ENCODE results near the gene CSNK2A1. TPM values are rescaled to one million over a fixed set of nuclear protein-coding genes. Genes with fewer than 3 reads are reported as not detected.

Gene CSNK2A1
- total RNA-seq, 1 donor from 2014 or later, result 116 TPM

- DNase-seq (peak; percentile 52), ATAC-seq (peak; percentile 32)
- intact Hi-C loops (cut with micrococcal nuclease), result no loop called here
These were observed 104.8 kb downstream of the CSNK2A1 start for GRCh38 chr20:438571-439469.

GRCh38 chr20:437787-438486, 105.7 kb downstream of the CSNK2A1 start:
- DNase-seq, result no peak
- intact Hi-C loops (cut with micrococcal nuclease), result no loop called here
- no peak for ATAC-seq

GRCh38 chr20:436476-436875, 107.1 kb downstream of the CSNK2A1 start:
- intact Hi-C loops (cut with micrococcal nuclease), result no loop called here
- DNase-seq (no peak), ATAC-seq (no peak)

- DNase-seq (no peak), ATAC-seq (no peak)
- intact Hi-C loops (cut with micrococcal nuclease), result no loop called here
These were observed 108.0 kb downstream of the CSNK2A1 start for GRCh38 chr20:435558-435957.

GRCh38 chr20:434661-435419, 108.8 kb downstream of the CSNK2A1 start:
- intact Hi-C loops (cut with micrococcal nuclease), result no loop called here
- DNase-seq (no peak), ATAC-seq (no peak)

- no peak for ATAC-seq
- intact Hi-C loops (cut with micrococcal nuclease), result no loop called here
- no peak for DNase-seq
These were observed 109.4 kb downstream of the CSNK2A1 start for GRCh38 chr20:434221-434620.

GRCh38 chr20:433300-433975, 110.2 kb downstream of the CSNK2A1 start:
- DNase-seq (no peak), ATAC-seq (peak; percentile 4)
- intact Hi-C loops (cut with micrococcal nuclease), result no loop called here

GRCh38 chr20:432677-433299, 110.8 kb downstream of the CSNK2A1 start:
- intact Hi-C loops (cut with micrococcal nuclease), result no loop called here
- DNase-seq, result no peak

GRCh38 chr20:432208-432607, 111.4 kb downstream of the CSNK2A1 start:
- intact Hi-C loops (cut with micrococcal nuclease), result no loop called here
- DNase-seq (no peak), ATAC-seq (peak; percentile 6)

More at GRCh38 chr20:432677-433299, 110.8 kb downstream of the CSNK2A1 start:
- ATAC-seq, result peak; percentile 37

- ATAC-seq (peak; percentile 55), DNase-seq (peak; percentile 52)
- intact Hi-C loops (cut with micrococcal nuclease), result no loop called here
These were observed 112.3 kb downstream of the CSNK2A1 start for GRCh38 chr20:431012-431904.

- ATAC-seq, result no peak
- intact Hi-C loops (cut with micrococcal nuclease), result no loop called here
- no peak for DNase-seq
These were observed 113.2 kb downstream of the CSNK2A1 start for GRCh38 chr20:430091-430999.

GRCh38 chr20:428658-429200, 114.9 kb downstream of the CSNK2A1 start:
- intact Hi-C loops (cut with micrococcal nuclease), result no loop called here
- no peak for ATAC-seq
- no peak for DNase-seq

GRCh38 chr20:427849-428657, 115.5 kb downstream of the CSNK2A1 start:
- DNase-seq (no peak), ATAC-seq (no peak)
- intact Hi-C loops (cut with micrococcal nuclease), result no loop called here

GRCh38 chr20:427401-427800, 116.2 kb downstream of the CSNK2A1 start:
- intact Hi-C loops (cut with micrococcal nuclease), result no loop called here
- ATAC-seq (no peak), DNase-seq (no peak)

- intact Hi-C loops (cut with micrococcal nuclease), result no loop called here
These were observed 117.0 kb downstream of the CSNK2A1 start for GRCh38 chr20:426566-426965.

More at GRCh38 chr20:426566-426965, 117.0 kb downstream of the CSNK2A1 start:
- DNase-seq, result no peak
- ATAC-seq, result no peak

All from left ventricle myocardium superior (tissue), 1 donor.